Measurements from ENCODE around the gene PHF19. TPM values are rescaled to one million over a fixed set of nuclear protein-coding genes. Genes with fewer than 3 reads are reported as not detected.

The PHF19 gene
- polyA plus RNA-seq, 2 of the 4 experiments (the other 2 are of a cell fraction) = 50.7 to 102 TPM

DNA sequence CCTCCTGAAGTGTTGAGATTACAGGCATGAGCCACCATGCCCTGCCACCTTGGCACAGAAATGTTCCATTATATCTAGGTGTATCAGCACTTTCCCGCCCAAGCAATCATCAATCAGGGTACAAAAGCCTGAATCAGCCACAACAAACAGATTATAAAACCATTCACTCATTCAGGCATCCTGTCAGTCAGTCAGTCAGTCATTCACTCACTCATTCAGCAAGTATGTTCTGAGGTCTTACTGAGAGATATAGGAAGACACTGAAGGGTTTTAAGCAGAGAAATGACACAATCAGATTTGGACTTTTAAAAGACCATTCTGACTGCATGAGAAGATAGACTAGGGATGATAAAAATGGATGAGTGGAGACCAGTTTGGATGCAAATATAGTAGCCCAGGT is 47.3 kb downstream of the PHF19 start (continued):
- TF ChIP-seq, protein P1, sequence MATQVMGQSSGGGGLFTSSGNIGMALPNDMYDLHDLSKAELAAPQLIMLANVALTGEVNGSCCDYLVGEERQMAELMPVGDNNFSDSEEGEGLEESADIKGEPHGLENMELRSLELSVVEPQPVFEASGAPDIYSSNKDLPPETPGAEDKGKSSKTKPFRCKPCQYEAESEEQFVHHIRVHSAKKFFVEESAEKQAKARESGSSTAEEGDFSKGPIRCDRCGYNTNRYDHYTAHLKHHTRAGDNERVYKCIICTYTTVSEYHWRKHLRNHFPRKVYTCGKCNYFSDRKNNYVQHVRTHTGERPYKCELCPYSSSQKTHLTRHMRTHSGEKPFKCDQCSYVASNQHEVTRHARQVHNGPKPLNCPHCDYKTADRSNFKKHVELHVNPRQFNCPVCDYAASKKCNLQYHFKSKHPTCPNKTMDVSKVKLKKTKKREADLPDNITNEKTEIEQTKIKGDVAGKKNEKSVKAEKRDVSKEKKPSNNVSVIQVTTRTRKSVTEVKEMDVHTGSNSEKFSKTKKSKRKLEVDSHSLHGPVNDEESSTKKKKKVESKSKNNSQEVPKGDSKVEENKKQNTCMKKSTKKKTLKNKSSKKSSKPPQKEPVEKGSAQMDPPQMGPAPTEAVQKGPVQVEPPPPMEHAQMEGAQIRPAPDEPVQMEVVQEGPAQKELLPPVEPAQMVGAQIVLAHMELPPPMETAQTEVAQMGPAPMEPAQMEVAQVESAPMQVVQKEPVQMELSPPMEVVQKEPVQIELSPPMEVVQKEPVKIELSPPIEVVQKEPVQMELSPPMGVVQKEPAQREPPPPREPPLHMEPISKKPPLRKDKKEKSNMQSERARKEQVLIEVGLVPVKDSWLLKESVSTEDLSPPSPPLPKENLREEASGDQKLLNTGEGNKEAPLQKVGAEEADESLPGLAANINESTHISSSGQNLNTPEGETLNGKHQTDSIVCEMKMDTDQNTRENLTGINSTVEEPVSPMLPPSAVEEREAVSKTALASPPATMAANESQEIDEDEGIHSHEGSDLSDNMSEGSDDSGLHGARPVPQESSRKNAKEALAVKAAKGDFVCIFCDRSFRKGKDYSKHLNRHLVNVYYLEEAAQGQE (IDR thresholded peaks at IDR 0.05) = no peak
- TF ChIP-seq ZC3H11A (IDR thresholded peaks at IDR 0.05) (no peak), NR3C1 (IDR thresholded peaks at IDR 0.05) (no peak), MYC (IDR thresholded peaks at IDR 0.05; ENCODE audit: borderline replicate concordance, low read length) (no peak)

DNA sequence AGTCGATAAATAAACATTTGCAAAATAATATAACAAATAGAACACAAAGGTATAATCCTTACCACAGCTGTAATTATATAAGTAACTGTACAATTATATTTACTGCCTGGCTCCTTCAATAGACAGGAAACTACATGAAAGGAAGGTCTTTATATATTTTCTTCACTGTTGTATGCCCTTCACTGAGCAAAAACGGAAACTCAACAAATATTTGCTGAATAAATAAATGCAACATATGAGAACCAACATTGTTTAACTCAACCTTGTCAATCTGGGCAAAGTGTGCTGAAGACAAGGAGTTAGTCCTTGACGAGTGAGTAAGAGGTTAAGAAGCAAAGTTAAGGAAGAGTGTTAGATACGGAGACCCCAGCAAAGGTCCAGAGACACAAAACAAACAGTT is 56.9 kb downstream of the PHF19 start:
- H3K4me3 ChIP-seq = no peak overlapping the region
- WGBS (ENCODE audit: missing lambda C conversion rate) = 67% methylated on average over 4 of the region's 4 CpGs
- no peak for DNase-seq (ENCODE audit: low read depth in 1 of 2, low spot score in 1 of 2)
- H3K4me2 ChIP-seq = no peak overlapping the region
- H3K27ac ChIP-seq = no peak overlapping the region
- no peaks in the 10 kb centered on the region for H3K4me1 ChIP-seq
- TF ChIP-seq KDM5A (IDR thresholded peaks at IDR 0.05) (no peak), RCOR1 (IDR thresholded peaks at IDR 0.05; ENCODE audit: low read depth, low read length) (no peak), ZNF302 (CRISPR knock-in tag; IDR thresholded peaks at IDR 0.05) (no peak), KDM1A (IDR thresholded peaks at IDR 0.05; ENCODE audit: low read depth) (no peak), JUNB (IDR thresholded peaks at IDR 0.05) (no peak), HOXA7 (CRISPR knock-in tag; IDR thresholded peaks at IDR 0.05) (no peak), FOXS1 (CRISPR knock-in tag; IDR thresholded peaks at IDR 0.05) (no peak), GATA3 (IDR thresholded peaks at IDR 0.05; ENCODE audit: borderline replicate concordance) (no peak), POLR2A (IDR thresholded peaks at IDR 0.05; ENCODE audit: low read length) (no peak), CBX2 (IDR thresholded peaks at IDR 0.05; ENCODE audit: borderline replicate concordance, low read depth) (no peak), HEYL (CRISPR knock-in tag; IDR thresholded peaks at IDR 0.05) (no peak)
- TF ChIP-seq, protein P2, sequence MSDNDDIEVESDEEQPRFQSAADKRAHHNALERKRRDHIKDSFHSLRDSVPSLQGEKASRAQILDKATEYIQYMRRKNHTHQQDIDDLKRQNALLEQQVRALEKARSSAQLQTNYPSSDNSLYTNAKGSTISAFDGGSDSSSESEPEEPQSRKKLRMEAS (IDR thresholded peaks at IDR 0.05) = no peak
- TF ChIP-seq, protein P3, sequence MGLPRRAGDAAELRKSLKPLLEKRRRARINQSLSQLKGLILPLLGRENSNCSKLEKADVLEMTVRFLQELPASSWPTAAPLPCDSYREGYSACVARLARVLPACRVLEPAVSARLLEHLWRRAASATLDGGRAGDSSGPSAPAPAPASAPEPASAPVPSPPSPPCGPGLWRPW (IDR thresholded peaks at IDR 0.05) = no peak
- TF ChIP-seq, protein P4, sequence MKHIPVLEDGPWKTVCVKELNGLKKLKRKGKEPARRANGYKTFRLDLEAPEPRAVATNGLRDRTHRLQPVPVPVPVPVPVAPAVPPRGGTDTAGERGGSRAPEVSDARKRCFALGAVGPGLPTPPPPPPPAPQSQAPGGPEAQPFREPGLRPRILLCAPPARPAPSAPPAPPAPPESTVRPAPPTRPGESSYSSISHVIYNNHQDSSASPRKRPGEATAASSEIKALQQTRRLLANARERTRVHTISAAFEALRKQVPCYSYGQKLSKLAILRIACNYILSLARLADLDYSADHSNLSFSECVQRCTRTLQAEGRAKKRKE (CRISPR knock-in tag; IDR thresholded peaks at IDR 0.05; ENCODE audit: low read depth) = no peak
- TF ChIP-seq, protein P5, sequence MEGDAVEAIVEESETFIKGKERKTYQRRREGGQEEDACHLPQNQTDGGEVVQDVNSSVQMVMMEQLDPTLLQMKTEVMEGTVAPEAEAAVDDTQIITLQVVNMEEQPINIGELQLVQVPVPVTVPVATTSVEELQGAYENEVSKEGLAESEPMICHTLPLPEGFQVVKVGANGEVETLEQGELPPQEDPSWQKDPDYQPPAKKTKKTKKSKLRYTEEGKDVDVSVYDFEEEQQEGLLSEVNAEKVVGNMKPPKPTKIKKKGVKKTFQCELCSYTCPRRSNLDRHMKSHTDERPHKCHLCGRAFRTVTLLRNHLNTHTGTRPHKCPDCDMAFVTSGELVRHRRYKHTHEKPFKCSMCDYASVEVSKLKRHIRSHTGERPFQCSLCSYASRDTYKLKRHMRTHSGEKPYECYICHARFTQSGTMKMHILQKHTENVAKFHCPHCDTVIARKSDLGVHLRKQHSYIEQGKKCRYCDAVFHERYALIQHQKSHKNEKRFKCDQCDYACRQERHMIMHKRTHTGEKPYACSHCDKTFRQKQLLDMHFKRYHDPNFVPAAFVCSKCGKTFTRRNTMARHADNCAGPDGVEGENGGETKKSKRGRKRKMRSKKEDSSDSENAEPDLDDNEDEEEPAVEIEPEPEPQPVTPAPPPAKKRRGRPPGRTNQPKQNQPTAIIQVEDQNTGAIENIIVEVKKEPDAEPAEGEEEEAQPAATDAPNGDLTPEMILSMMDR (IDR thresholded peaks at IDR 0.05) = no peak
- H3K9me3 ChIP-seq = no peaks in the 10 kb centered on the region
- no peak for FAIRE-seq
- CTCF ChIA-PET = no interaction called here
- POLR2A ChIA-PET = no interaction called here
- no peak for ATAC-seq

DNA sequence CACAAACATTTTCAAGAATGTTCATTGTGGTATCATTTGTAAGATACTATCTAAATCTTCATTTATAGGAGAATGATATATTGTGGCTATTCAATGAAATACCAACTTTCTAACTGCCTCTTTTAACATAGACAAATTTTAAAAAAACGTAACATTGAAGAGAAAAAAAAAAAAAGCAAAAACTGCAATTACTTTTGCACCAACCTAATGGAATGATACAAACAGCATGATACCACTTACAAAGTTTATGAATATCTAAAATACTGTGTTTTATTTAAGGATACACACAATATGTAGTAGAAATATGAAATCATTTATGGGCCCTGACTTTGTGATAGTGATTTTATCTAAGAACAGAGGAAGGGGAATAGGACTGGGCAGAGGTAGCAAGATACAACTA is 58.4 kb downstream of the PHF19 start:
- ATAC-seq = no peak
- H3K9me3 ChIP-seq = no peaks in the 10 kb centered on the region
- POLR2A ChIA-PET = no interaction called here
- no peak overlapping the region for H3K4me3 ChIP-seq
- no peak for DNase-seq (ENCODE audit: low read depth in 1 of 2, low spot score in 1 of 2)
- H3K4me1 ChIP-seq = no peaks in the 10 kb centered on the region
- no peak overlapping the region for H3K4me2 ChIP-seq
- TF ChIP-seq, protein P6, sequence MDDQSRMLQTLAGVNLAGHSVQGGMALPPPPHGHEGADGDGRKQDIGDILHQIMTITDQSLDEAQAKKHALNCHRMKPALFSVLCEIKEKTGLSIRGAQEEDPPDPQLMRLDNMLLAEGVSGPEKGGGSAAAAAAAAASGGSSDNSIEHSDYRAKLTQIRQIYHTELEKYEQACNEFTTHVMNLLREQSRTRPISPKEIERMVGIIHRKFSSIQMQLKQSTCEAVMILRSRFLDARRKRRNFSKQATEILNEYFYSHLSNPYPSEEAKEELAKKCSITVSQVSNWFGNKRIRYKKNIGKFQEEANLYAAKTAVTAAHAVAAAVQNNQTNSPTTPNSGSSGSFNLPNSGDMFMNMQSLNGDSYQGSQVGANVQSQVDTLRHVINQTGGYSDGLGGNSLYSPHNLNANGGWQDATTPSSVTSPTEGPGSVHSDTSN (IDR thresholded peaks at IDR 0.05) = no peak
- no peak for TF ChIP-seq RARB (CRISPR knock-in tag; IDR thresholded peaks at IDR 0.05)
- TF ChIP-seq TP53 (CRISPR knock-in tag; IDR thresholded peaks at IDR 0.05) = no peak
- TF ChIP-seq GATA3 (IDR thresholded peaks at IDR 0.05; ENCODE audit: borderline replicate concordance) = no peak
- TF ChIP-seq MAFK (IDR thresholded peaks at IDR 0.05; ENCODE audit: partially characterized antibody) = no peak
- no peak for TF ChIP-seq RAD21 (conservative IDR thresholded peaks at IDR 0.05 in 1 of 2, IDR thresholded peaks at IDR 0.05 in 1 of 2)
- no peak for TF ChIP-seq ZC3H11A (IDR thresholded peaks at IDR 0.05)
- TF ChIP-seq, protein P7, sequence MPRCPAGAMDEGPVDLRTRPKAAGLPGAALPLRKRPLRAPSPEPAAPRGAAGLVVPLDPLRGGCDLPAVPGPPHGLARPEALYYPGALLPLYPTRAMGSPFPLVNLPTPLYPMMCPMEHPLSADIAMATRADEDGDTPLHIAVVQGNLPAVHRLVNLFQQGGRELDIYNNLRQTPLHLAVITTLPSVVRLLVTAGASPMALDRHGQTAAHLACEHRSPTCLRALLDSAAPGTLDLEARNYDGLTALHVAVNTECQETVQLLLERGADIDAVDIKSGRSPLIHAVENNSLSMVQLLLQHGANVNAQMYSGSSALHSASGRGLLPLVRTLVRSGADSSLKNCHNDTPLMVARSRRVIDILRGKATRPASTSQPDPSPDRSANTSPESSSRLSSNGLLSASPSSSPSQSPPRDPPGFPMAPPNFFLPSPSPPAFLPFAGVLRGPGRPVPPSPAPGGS (IDR thresholded peaks at IDR 0.05) = no peak
- no peak for TF ChIP-seq KDM5A (IDR thresholded peaks at IDR 0.05)
- TF ChIP-seq, protein P2 (IDR thresholded peaks at IDR 0.05) = no peak
- no peak for TF ChIP-seq MYC (IDR thresholded peaks at IDR 0.05; ENCODE audit: borderline replicate concordance, low read length)
- no peak for TF ChIP-seq JUN (IDR thresholded peaks at IDR 0.05)
- TF ChIP-seq CHD2 (IDR thresholded peaks at IDR 0.05; ENCODE audit: low read length, partially characterized antibody) = no peak
- no peak for TF ChIP-seq KDM1A (IDR thresholded peaks at IDR 0.05; ENCODE audit: low read depth)
- TF ChIP-seq MAZ (IDR thresholded peaks at IDR 0.05; ENCODE audit: borderline replicate concordance, low read depth, low read length) = no peak
- 89% methylated on average over 1 of the region's 1 CpG for WGBS (ENCODE audit: missing lambda C conversion rate)
- CTCF ChIA-PET = no interaction called here
- peak; percentile 32 for FAIRE-seq
- no peak overlapping the region for H3K27ac ChIP-seq
